Right lobe of liver (tissue), 6 donors: ENCODE measurements around the gene EXPH5. TPM values are rescaled to one million over a fixed set of nuclear protein-coding genes. Genes with fewer than 3 reads are reported as not detected.

Experiments
- ATAC-seq, 4 donors: fragments of 200-7000 bp; cut with Tn5 transposase; one replicate each; pipeline ENCODE4 v1.9.1; 2020; ENCODE audit warnings: mild to moderate bottlenecking in 4 of 4, moderate library complexity in 4 of 4
- DNase-seq, 3 donors: peaks; one replicate each; pipeline ENCODE4 v3.0.0-alpha.2; 2020
- H3K27ac ChIP-seq, 3 donors: fragments of 200-600 bp; one replicate each; pipeline ENCODE4 v1.8.0; 2022
- H3K27me3 ChIP-seq, 2 donors: fragments of 200-600 bp; one replicate each; pipeline ENCODE4 v1.8.0; 2022
- H3K36me3 ChIP-seq, 4 donors: fragments of 200-600 bp; sonication (generic) in 1 of 4; one replicate each; pipeline versions ENCODE4 v1.5.1 to v1.8.0; 2017 to 2022; ENCODE audit warnings: control low read depth in 1 of 4
- H3K4me1 ChIP-seq, 4 donors: fragments of 200-600 bp; sonication (generic) in 1 of 4; one replicate each; pipeline versions ENCODE4 v1.5.1 to v1.8.0; 2017 to 2022; ENCODE audit warnings: control low read depth in 1 of 4
- H3K4me3 ChIP-seq, 3 donors: fragments of 200-600 bp; one replicate each; pipeline ENCODE4 v1.8.0; 2022
- H3K9me3 ChIP-seq, 4 donors: fragments of 200-600 bp; sonication (generic) in 1 of 4; one replicate each; pipeline versions ENCODE4 v1.5.1 to v1.8.0; 2017 to 2022; ENCODE audit warnings: control low read depth in 1 of 4
- CTCF ChIP-seq, 4 donors: fragments of 200-600 bp in 3 of 4; fragments of 450-650 bp in 1 of 4; IDR thresholded peaks; one replicate each; pipeline versions ENCODE4 v1.5.1 to v1.8.0; 2016 to 2022; ENCODE audit warnings: antibody characterized with exemption in 4 of 4, mild to moderate bottlenecking in 2 of 4
- POLR2A ChIP-seq: fragments of 450-650 bp; IDR thresholded peaks from one replicate; pipeline ENCODE4 v1.6.1; 2017; ENCODE audit warnings: antibody characterized with exemption, mild to moderate bottlenecking
- WGBS: methylation state at CpG from one replicate; pipeline ENCODE4 v1.1.6; 2018; ENCODE audit warnings: low coverage, low lambda C conversion rate; ENCODE audit not compliant: insufficient coverage; ENCODE audit errors: missing lambda C conversion rate; 5-methylcytosine and 5-hydroxymethylcytosine counted together
- intact Hi-C, 2 donors: fragments of 100-400 bp; cut with DNase I; formaldehyde crosslinking; loops; one replicate each; pipeline versions ENCODE4 v1.11.2 to v1.14.1; 2022
- total RNA-seq, 6 experiments: library from RNA; depleted of rRNA in 2 of 6; stranded (reverse); fragments of >200 nt in 2 of 6; fragmentation: NEBNext Ultra II Directional in 3 of 6; extraction: Animal tissue kit (Norgen Biotek cat#: 25700) in 3 of 6; gene quantifications; one replicate each; pipeline versions ENCODE4 v1.1.0 to v1.2.4, GENCODE V29; 2016 to 2023
- donor health status: DM: no; HTN: yes; CAD: no.
- donor health status: DM: no; HTN: no; CAD: no.
- donor health status: DM: no; HTN: no; CAD: no.
- donor health status: DM: no; HTN: yes; CAD: no.
- donor health status: DM: no; HTN: yes; CAD: no.

The EXPH5 gene
- total RNA-seq, 6 experiments from 2014 or later = 8.3 to 12.4 (median 10.2) TPM

- DNase-seq (no peak), ATAC-seq (no peak)
- no peaks in the 10 kb centered on the region for H3K27me3 ChIP-seq
- no peaks in the 10 kb centered on the region for H3K36me3 ChIP-seq
- TF ChIP-seq POLR2A (no peak), CTCF (IDR thresholded peaks at IDR 0.05) (no peak)
- no peak overlapping the region for H3K27ac ChIP-seq
- H3K4me1 ChIP-seq = no peaks in the 10 kb centered on the region
- no peak overlapping the region for H3K4me3 ChIP-seq
- intact Hi-C loops = no loop called here
- H3K9me3 ChIP-seq = no peaks in the 10 kb centered on the region
Observed at GRCh38 chr11:108635106-108635505, 41.5 kb upstream of the EXPH5 start.

GRCh38 chr11:108632041-108632704, 38.6 kb upstream of the EXPH5 start:
- ATAC-seq (no peak), DNase-seq (no peak)
- H3K4me1 ChIP-seq = no peaks in the 10 kb centered on the region
- H3K9me3 ChIP-seq = no peaks in the 10 kb centered on the region
- TF ChIP-seq POLR2A = no peak
- WGBS = 40% methylated on average over 1 of the region's 2 CpGs
- no peak overlapping the region for H3K4me3 ChIP-seq
- H3K27me3 ChIP-seq = no peaks in the 10 kb centered on the region
- intact Hi-C loops = no loop called here
- no peaks in the 10 kb centered on the region for H3K36me3 ChIP-seq
- H3K27ac ChIP-seq = no peak overlapping the region

- H3K27ac ChIP-seq = no peak overlapping the region
- H3K4me1 ChIP-seq = no peaks in the 10 kb centered on the region
- no peak for TF ChIP-seq POLR2A
- no peak for TF ChIP-seq CTCF (IDR thresholded peaks at IDR 0.05)
- H3K36me3 ChIP-seq = no peaks in the 10 kb centered on the region
- peak in 1 of 4 donors; percentile 18 for ATAC-seq
- intact Hi-C loops = no loop called here
- no peaks in the 10 kb centered on the region for H3K9me3 ChIP-seq
- DNase-seq = no peak
- H3K27me3 ChIP-seq = no peaks in the 10 kb centered on the region
- no peak overlapping the region for H3K4me3 ChIP-seq
- WGBS = no CpG with 5 or more reads among the region's 3 CpGs
Observed at GRCh38 chr11:108629274-108629673, 35.7 kb upstream of the EXPH5 start.

GRCh38 chr11:108628812-108629211, 35.2 kb upstream of the EXPH5 start:
- H3K36me3 ChIP-seq = no peaks in the 10 kb centered on the region
- 70% methylated on average over 1 of the region's 2 CpGs for WGBS
- H3K27me3 ChIP-seq = no peaks in the 10 kb centered on the region
- H3K4me3 ChIP-seq = no peak overlapping the region
- no peak for TF ChIP-seq POLR2A
- TF ChIP-seq CTCF (IDR thresholded peaks at IDR 0.05) = no peak
- H3K9me3 ChIP-seq = no peaks in the 10 kb centered on the region
- intact Hi-C loops = no loop called here
- H3K4me1 ChIP-seq = no peaks in the 10 kb centered on the region
- DNase-seq (no peak), ATAC-seq (no peak)
- H3K27ac ChIP-seq = no peak overlapping the region

- H3K27me3 ChIP-seq = no peaks in the 10 kb centered on the region
- no peak for ATAC-seq
- no peaks in the 10 kb centered on the region for H3K36me3 ChIP-seq
- H3K27ac ChIP-seq = no peak overlapping the region
- no peaks in the 10 kb centered on the region for H3K4me1 ChIP-seq
- no CpG with 5 or more reads among the region's 10 CpGs for WGBS
- TF ChIP-seq POLR2A = no peak
- no peak for TF ChIP-seq CTCF (IDR thresholded peaks at IDR 0.05)
- intact Hi-C loops = no loop called here
- no peak for DNase-seq
- H3K9me3 ChIP-seq = no peaks in the 10 kb centered on the region
- H3K4me3 ChIP-seq = no peak overlapping the region
Observed at GRCh38 chr11:108628326-108628725, 34.8 kb upstream of the EXPH5 start.
